22Rv1 (cell line): ENCODE data around the gene SCYL2.

ENCODE experiments used
- ZFX ChIP-seq: fragments of 450-650 bp; IDR thresholded peaks from 2 replicates; pipeline ENCODE4 v1.6.1; 2017; ENCODE audit warnings: antibody characterized with exemption, borderline replicate concordance
- TF ChIP-seq, protein P1 (sequence below): fragments of 450-650 bp; IDR thresholded peaks from 2 replicates; pipeline ENCODE4 v1.5.1; 2017; ENCODE audit warnings: mild to moderate bottlenecking

- TF ChIP-seq, protein P1, sequence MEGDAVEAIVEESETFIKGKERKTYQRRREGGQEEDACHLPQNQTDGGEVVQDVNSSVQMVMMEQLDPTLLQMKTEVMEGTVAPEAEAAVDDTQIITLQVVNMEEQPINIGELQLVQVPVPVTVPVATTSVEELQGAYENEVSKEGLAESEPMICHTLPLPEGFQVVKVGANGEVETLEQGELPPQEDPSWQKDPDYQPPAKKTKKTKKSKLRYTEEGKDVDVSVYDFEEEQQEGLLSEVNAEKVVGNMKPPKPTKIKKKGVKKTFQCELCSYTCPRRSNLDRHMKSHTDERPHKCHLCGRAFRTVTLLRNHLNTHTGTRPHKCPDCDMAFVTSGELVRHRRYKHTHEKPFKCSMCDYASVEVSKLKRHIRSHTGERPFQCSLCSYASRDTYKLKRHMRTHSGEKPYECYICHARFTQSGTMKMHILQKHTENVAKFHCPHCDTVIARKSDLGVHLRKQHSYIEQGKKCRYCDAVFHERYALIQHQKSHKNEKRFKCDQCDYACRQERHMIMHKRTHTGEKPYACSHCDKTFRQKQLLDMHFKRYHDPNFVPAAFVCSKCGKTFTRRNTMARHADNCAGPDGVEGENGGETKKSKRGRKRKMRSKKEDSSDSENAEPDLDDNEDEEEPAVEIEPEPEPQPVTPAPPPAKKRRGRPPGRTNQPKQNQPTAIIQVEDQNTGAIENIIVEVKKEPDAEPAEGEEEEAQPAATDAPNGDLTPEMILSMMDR: no peak
- no peak for TF ChIP-seq ZFX
These were observed 13.5 kb upstream of the SCYL2 start for GRCh38 chr12:100253437-100253836.
